Retinal pigment epithelial cell (primary cell): Measurements from ENCODE around the gene MED6.

ENCODE experiments used
- DNase-seq: peaks from one replicate; pipeline ENCODE4 v3.0.0-alpha.2; 2010; ENCODE audit warnings: low read depth
- H3K4me3 ChIP-seq: 2 replicates; pipeline ENCODE4 v1.5.1; 2011; ENCODE audit warnings: mild to moderate bottlenecking, low read length, control low read depth, moderate library complexity
- TF ChIP-seq, protein P1 (sequence below): conservative IDR thresholded peaks from 2 replicates; pipeline ENCODE4 v1.5.1; 2011; ENCODE audit warnings: low read depth, low read length, control low read depth, inconsistent platforms

The MED6 gene

DNA sequence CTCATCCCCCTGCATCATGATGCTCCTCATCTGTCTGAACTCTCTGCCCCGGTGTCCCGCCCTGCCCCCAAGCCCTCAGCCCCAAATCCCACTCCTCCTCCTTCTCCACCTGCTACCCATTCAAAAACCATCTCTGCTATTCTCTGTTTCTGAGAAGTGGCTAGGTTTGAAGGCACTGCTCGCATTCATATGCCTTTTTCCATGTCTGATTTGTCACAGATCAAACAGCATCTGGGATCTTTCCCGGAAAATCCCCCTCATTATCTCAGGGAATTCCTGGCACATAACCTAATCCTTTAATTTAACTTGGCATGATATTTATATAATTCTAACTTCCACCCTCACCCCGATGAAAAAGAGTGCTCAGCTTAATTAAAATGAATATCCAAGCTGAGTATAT, 62.4 kb downstream of the MED6 start:
- no peak overlapping the region for H3K4me3 ChIP-seq
- peak; percentile 16 for DNase-seq
- TF ChIP-seq, protein P1, sequence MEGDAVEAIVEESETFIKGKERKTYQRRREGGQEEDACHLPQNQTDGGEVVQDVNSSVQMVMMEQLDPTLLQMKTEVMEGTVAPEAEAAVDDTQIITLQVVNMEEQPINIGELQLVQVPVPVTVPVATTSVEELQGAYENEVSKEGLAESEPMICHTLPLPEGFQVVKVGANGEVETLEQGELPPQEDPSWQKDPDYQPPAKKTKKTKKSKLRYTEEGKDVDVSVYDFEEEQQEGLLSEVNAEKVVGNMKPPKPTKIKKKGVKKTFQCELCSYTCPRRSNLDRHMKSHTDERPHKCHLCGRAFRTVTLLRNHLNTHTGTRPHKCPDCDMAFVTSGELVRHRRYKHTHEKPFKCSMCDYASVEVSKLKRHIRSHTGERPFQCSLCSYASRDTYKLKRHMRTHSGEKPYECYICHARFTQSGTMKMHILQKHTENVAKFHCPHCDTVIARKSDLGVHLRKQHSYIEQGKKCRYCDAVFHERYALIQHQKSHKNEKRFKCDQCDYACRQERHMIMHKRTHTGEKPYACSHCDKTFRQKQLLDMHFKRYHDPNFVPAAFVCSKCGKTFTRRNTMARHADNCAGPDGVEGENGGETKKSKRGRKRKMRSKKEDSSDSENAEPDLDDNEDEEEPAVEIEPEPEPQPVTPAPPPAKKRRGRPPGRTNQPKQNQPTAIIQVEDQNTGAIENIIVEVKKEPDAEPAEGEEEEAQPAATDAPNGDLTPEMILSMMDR = no peak

DNA sequence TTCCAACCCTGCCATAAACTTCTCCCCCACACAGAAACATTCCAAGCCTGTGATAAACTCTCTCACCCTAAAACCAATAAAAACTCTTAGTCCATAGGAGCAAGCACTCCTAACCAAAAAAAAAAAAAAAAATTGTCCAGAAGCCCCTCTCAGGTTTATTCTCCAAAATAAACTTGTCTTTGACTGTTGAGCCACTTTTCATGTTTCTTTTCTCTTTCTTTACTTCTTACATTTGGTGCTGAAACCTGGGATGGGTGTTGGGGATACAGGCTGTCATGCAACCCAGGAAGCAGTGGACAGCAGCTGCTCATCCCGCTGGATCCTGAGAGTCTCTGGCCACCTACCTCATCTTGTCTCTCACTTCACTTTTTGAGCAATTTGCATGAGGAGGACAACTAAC, 63.6 kb downstream of the MED6 start:
- no peak overlapping the region for H3K4me3 ChIP-seq
- DNase-seq = no peak
- TF ChIP-seq, protein P1 = no peak

DNA sequence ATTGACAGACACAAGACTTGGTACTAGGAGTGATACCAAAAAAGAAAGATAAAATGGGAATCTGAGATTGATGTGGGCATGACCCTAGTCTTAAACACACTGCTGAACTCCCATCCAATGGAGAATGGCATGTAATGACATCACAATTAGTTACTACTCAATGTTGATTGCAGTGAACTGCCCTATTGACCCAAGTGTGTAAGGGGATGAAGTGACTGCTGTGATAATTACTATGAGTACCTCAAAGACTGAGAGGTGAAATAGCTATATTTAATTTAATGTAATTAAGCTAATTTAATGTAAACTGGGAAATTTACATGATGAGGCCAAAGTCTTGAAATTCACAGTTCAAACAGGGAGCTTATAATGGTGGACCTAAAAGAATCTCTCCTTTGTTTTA, 65.6 kb downstream of the MED6 start, which contains the start of gene ADAM20:
Gene ADAM20 (minus strand): TSS at position 101 of the 400 bp plus-strand sequence. CDS start 10,247 bp downstream, outside the sequence.
- TF ChIP-seq, protein P1 = no peak
- no peak for DNase-seq
- no peak within 1 kb of the TSS for H3K4me3 ChIP-seq
